SH-SY5Y (cell line): ENCODE measurements around the gene ITSN1.

Source experiments
- GATA2 ChIP-seq: IDR thresholded peaks from 2 replicates; pipeline ENCODE4 v1.6.1; 2011; ENCODE audit warnings: mild to moderate bottlenecking, low read depth, low read length
- GATA3 ChIP-seq: IDR thresholded peaks from 2 replicates; pipeline ENCODE4 v1.6.1; 2011; ENCODE audit warnings: low read depth, mild to moderate bottlenecking, low read length, moderate library complexity

The ITSN1 gene

GRCh38 chr21:33829844-33830243, 187.5 kb downstream of the ITSN1 start:
- TF ChIP-seq GATA3 (no peak), GATA2 (no peak)

GRCh38 chr21:33831962-33832659, 189.8 kb downstream of the ITSN1 start:
- TF ChIP-seq GATA3 (no peak), GATA2 (no peak)

DNA sequence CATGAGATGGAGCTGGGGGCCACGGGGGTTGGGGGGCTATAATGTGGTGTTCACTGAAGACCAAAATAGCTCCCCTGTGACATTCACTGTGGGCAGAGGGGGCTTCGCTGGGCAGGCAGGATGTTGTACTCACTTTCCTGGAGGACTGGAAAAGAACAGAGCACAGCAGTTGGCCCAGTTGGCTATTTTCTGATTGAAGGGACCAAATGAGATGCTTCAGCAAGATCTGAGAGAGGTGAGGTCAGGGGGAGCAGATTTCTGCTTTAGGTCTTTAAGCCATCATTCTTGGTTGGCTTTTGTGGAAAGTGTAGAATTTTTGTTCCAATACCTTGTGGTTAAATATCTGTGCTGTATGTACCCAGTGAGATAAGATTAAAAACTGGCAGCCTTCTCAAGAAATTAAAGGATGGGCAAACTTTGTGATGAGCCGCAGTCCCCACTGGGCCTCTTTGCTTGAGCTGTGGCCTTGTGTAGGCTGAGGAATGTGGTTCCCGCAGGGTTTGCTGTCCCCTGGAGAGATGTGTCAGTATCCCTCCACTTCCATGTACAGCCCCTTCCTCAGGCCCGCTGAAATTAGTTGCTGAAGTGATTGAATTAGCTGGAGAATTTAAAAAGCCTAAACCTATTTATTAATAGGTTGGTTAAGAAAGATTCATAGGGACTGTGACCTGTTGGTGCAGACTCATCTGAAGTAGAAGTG, 192.7 kb downstream of the ITSN1 start:
- TF ChIP-seq GATA2 = no peak
- TF ChIP-seq GATA3 = no peak

DNA sequence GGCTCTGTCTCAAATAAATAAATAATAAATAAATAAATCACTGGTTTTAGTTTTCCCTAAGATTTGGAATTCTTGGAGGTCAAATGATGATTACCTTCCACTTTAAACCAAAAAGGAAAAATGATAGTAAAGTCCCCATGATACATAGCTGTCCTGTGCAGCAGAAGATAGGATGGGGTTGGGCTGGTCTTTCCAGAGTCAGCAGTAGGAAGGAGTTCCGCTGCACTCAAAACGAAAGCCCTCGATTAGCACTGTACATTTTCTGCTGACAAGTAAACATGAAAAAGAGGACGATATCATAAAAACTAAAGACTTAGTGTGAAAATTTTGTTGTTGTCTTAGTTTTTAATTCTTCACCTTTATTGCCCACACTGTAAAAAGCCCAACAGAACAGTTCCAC, 193.6 kb downstream of the ITSN1 start:
- TF ChIP-seq GATA3 (no peak), GATA2 (no peak)

DNA sequence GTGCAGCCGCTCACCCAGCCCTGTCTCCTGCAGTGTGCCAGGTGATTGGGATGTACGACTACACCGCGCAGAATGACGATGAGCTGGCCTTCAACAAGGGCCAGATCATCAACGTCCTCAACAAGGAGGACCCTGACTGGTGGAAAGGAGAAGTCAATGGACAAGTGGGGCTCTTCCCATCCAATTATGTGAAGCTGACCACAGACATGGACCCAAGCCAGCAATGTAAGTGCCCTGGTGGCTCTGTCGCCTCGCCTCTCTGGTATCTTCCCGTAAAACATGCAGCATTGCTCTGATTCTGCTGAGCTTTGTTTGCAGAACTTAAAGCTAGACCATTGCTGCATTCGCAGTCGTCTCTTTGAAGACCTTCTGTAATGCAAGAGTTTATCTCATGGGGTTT, 194.1 kb downstream of the ITSN1 start:
- TF ChIP-seq GATA2 = no peak
- no peak for TF ChIP-seq GATA3

GRCh38 chr21:33839167-33839716, 196.9 kb downstream of the ITSN1 start:
- TF ChIP-seq GATA2 = no peak

GRCh38 chr21:33839806-33840205, 197.5 kb downstream of the ITSN1 start:
- TF ChIP-seq GATA3 = no peak

GRCh38 chr21:33840771-33841170, 198.5 kb downstream of the ITSN1 start:
- no peak for TF ChIP-seq GATA3
- TF ChIP-seq GATA2 = no peak

DNA sequence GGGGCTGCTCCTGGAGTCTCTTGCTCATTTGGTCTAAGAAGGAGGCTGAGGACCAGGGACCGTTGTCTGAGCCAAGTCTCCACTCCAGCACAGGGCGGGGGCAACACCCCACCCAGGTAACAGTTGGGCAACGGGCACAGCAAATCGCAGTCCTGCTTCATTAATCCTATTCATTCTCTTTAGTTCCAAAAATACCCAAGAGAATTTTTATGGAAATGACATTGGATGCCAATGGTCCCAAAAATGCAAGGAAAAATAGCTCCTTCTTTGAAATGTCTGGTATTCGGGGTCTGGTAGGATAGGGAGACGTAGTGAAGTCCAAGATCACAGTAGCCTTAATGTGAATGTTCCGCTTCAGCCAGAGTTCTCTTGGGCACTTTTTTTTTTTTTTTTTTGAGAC, 199.3 kb downstream of the ITSN1 start:
- TF ChIP-seq GATA2 = no peak
- TF ChIP-seq GATA3 = no peak

- TF ChIP-seq GATA2 = no peak
- TF ChIP-seq GATA3 = no peak
Observed at GRCh38 chr21:33843216-33843615, 200.9 kb downstream of the ITSN1 start.

DNA sequence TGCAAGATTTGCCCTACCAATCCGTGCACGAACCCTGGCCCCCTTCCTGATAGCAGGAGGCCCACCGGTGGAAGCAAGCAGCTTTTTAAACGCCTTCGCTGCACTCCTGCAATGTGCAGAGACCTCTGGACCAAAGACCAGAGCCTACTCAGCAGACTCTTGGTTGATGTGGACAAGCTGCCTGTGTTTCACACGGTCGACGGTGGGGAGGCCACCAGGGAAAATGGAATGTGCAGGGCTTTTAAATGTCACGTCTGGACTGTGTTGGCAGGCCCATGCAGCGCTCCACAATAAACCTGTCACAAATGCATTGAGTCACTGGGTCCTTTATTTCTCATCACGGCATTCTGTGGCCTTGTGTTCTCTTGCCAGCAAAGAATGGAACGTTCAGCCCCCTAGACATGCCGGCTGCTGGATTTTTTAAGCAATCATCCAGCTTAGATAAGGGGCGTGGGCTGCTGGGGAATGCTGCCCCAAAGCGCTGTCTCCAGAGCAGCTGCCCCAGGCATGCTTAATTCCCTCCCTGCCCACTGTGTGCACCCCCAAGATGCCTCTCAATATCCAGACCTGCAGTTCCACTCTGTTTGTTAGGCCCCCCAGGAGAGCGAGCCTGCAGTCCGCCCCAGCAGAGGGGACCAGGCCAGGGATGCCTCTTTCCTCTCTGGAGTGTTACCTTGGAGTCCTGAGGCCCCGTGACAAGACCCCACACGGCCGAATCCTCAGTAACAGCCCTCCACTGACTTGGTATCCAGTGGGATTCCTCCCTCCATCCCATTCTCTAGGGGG, 202.0 kb downstream of the ITSN1 start:
- TF ChIP-seq GATA3 (no peak), GATA2 (no peak)

DNA sequence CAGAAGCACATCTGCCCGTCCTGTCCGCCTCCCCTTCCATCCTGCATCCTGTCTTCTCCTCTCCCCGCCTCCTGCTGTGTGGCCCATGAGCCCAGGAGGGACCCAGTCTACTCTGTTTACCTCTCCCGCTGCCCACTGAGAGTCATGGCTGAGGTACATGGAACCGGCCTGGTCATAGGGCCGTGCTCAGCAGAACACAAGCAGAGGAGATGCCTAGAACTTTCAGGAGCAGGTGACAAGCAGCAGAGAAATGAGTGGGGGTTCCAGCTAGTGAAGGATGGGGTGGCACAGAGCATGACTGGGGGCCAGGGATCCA, 202.5 kb downstream of the ITSN1 start:
- no peak for TF ChIP-seq GATA2
- no peak for TF ChIP-seq GATA3

GRCh38 chr21:33846141-33846540, 203.8 kb downstream of the ITSN1 start:
- TF ChIP-seq GATA2 (no peak), GATA3 (no peak)

DNA sequence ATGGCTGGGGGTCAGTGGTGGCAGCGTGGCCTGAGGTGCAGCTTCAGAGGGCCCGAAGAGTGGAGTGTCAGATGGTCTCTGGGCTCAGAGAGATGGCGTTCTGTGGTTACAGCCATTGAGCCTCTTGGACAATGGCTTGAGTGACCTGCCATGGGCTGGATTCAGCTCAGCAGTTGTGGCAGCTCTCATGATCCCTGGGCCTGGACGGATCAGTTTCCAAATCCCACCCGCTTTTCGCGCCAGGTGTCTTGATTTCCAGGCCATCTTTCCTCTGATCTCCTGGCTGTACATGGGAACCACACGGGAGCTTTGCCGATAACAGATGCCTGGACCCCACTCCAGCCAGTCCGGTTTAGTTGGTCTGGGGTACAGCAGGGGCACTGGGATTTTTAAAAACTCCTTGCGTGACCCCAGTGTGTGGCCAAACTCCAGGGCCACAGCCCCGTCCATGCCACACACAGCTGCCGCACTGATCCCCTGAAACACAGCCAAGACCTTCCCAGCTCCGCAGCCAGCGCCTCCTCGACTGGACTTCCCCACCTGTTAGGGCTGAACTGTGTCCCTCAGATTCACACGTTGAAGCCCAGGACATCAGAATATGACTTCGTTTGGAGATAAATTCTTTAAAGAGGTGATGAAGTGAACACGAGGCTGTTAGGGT, 205.4 kb downstream of the ITSN1 start:
- TF ChIP-seq GATA3 (no peak), GATA2 (no peak)
